GM12891 (cell line): ENCODE measurements around the gene AGAP9.

ENCODE experiments used
- POLR2AphosphoS5 ChIP-seq: IDR thresholded peaks from 2 replicates; pipeline ENCODE4 v1.6.1; 2011; ENCODE audit warnings: low read depth, low read length, control low read depth
- TAF1 ChIP-seq: IDR thresholded peaks from 2 replicates; pipeline ENCODE4 v1.6.1; 2011; ENCODE audit warnings: low read depth, low read length, control low read depth

DNA sequence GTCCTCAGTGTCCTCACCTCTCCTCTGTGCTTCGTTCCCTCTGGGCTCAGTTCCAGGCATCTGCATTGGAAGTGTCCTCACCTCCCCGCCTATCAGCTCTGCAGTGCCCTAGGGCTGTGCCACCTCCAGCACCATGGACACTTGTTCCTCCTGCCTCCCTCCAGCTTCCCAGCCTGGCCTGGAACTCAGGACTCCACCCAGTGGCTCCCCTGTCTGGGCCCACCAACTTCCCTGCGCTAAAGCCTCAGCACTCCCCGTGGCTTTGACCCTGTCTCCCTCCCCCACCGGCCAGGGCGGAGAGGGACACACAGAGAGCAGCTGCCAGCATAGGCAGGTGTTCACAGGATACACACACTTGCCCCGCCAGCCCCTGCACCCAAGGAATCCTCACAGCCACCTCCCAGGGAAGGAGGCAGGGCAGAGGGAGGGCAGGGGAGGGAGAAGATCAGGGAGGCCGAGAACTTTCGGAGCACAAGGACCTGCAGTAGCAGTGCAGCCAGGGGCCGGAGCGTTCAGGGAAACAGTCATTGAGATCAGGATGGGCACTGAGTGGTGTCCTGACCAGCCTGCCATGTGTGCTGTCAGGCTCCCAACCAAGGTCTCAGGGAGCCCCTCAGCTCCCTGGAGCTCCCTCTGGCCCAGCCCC, 70.8 kb downstream of the AGAP9 start:
- TF ChIP-seq POLR2AphosphoS5 (no peak), TAF1 (no peak)
